A549 (cell line): ENCODE results near the gene RPH3AL. TPM values are rescaled to one million over a fixed set of nuclear protein-coding genes. Genes with fewer than 3 reads are reported as not detected.

Experiments used
- ATAC-seq, 2 experiments: fragments of 200-7000 bp in 1 of 2; fragments of >200 bp in 1 of 2; cut with Nextera tagmentation in 1 of 2; cut with Tn5 transposase in 1 of 2; 3 replicates each; pipeline versions ENCODE4 v1.8.0 to v1.9.1; 2018 to 2020; ENCODE audit warnings: mild to moderate bottlenecking in 1 of 2, moderate library complexity in 1 of 2
- CTCF ChIA-PET: fragments of 300-600 bp; sonication (Branson Sonifier 250); formaldehyde crosslinking; extraction: SDS; loops from one replicate; lab custom pipeline; 2021; ENCODE audit warnings: antibody characterized with exemption, inconsistent platforms; lab: Yijun Ruan, JAX
- POLR2A ChIA-PET: fragments of 350-600 bp; formaldehyde crosslinking; extraction: SDS; loops from one replicate; lab custom pipeline; 2021; ENCODE audit warnings: antibody characterized with exemption, inconsistent platforms; lab: Yijun Ruan, JAX
- DNase-seq, 2 experiments: peaks; one replicate each; pipeline versions ENCODE4 v3.0.0 to v3.0.0-alpha.2; 2011 to 2016; ENCODE audit warnings: low read depth in 1 of 2, low spot score in 1 of 2
- FAIRE-seq: peaks from 2 replicates; lab custom pipeline; 2011; peaks lifted over from hg19 to GRCh38; lab: Jason Lieb, UNC
- H3K27ac ChIP-seq, 2 experiments: fragments of >200 bp; sonication (Bioruptor Twin); formaldehyde crosslinking; 3 replicates each; pipeline ENCODE4 v1.5.1; 2016 to 2017
- H3K4me1 ChIP-seq: fragments of >200 bp; sonication (Bioruptor Twin); formaldehyde crosslinking; 3 replicates; pipeline ENCODE4 v1.6.1; 2016
- H3K4me2 ChIP-seq: fragments of >200 bp; sonication (Bioruptor Twin); formaldehyde crosslinking; 3 replicates; pipeline ENCODE4 v1.6.1; 2016
- H3K4me3 ChIP-seq: fragments of >200 bp; sonication (Bioruptor Twin); formaldehyde crosslinking; 3 replicates; pipeline ENCODE4 v1.5.1; 2016
- H3K9me3 ChIP-seq: fragments of >200 bp; sonication (Bioruptor Twin); formaldehyde crosslinking; 3 replicates; pipeline ENCODE4 v1.6.1; 2016
- CBX8 ChIP-seq: fragments of 200-600 bp; sonication (generic); IDR thresholded peaks from 2 replicates; pipeline ENCODE4 v1.6.1; 2016
- CTCF ChIP-seq: fragments of >200 bp; sonication (Bioruptor Twin); formaldehyde crosslinking; IDR thresholded peaks from 3 replicates; pipeline ENCODE4 v1.5.1; 2016
- EP300 ChIP-seq, 2 experiments: fragments of >200 bp; sonication (Bioruptor Twin); formaldehyde crosslinking; IDR thresholded peaks; 2 replicates in 1 of 2; 3 replicates in 1 of 2; pipeline ENCODE4 v1.6.1; 2016 to 2017
- ESRRA ChIP-seq: fragments of 150-350 bp; IDR thresholded peaks from 2 replicates; pipeline ENCODE4 v1.6.1; 2014; ENCODE audit warnings: mild to moderate bottlenecking, low read length, borderline replicate concordance
- HMGXB4 ChIP-seq: fragments of 250-450 bp; sonication (Bioruptor Pico); IDR thresholded peaks from 2 replicates; pipeline ENCODE4 v1.5.0; 2021; ENCODE audit warnings: mild to moderate bottlenecking, moderate library complexity, borderline replicate concordance
- HOXB13 ChIP-seq: fragments of 250-450 bp; sonication (Bioruptor Pico); IDR thresholded peaks from 2 replicates; pipeline ENCODE4 v1.5.0; 2020; ENCODE audit warnings: low read depth, mild to moderate bottlenecking, moderate library complexity
- JUN ChIP-seq, 2 experiments: fragments of >200 bp; sonication (Bioruptor Twin); formaldehyde crosslinking; IDR thresholded peaks; 2 replicates in 1 of 2; 3 replicates in 1 of 2; pipeline ENCODE4 v1.6.1; 2016 to 2017
- MAFK ChIP-seq: fragments of 450-650 bp; IDR thresholded peaks from 2 replicates; pipeline ENCODE4 v1.6.1; 2014; ENCODE audit not compliant: partially characterized antibody
- NFE2L2 ChIP-seq: fragments of 150-350 bp; conservative IDR thresholded peaks from 2 replicates; pipeline ENCODE4 v1.6.1; 2014; ENCODE audit warnings: low read length
- PBX3 ChIP-seq: IDR thresholded peaks from 2 replicates; pipeline ENCODE4 v1.6.1; 2012
- RARB ChIP-seq: fragments of 250-450 bp; sonication (Bioruptor Pico); IDR thresholded peaks from 2 replicates; pipeline ENCODE4 v1.8.0; 2021; ENCODE audit warnings: mild to moderate bottlenecking, moderate library complexity
- RCOR1 ChIP-seq: fragments of 150-350 bp; IDR thresholded peaks from 2 replicates; pipeline ENCODE4 v1.6.1; 2014; ENCODE audit warnings: antibody characterized with exemption, low read length, low read depth
- REST ChIP-seq: fragments of 200-600 bp; sonication (generic); IDR thresholded peaks from 2 replicates; pipeline ENCODE4 v1.6.1; 2016; ENCODE audit warnings: antibody characterized with exemption, mild to moderate bottlenecking, moderate library complexity
- RFX5 ChIP-seq: fragments of 450-650 bp; IDR thresholded peaks from 2 replicates; pipeline ENCODE4 v1.7.1; 2014; ENCODE audit warnings: antibody characterized with exemption, mild to moderate bottlenecking, moderate library complexity
- RNF2 ChIP-seq: fragments of 200-600 bp; sonication (generic); IDR thresholded peaks from 2 replicates; pipeline ENCODE4 v1.6.1; 2016; ENCODE audit warnings: low read depth, mild to moderate bottlenecking, antibody characterized with exemption, moderate library complexity, borderline replicate concordance
- TP53 ChIP-seq: fragments of 250-450 bp; sonication (Bioruptor Pico); IDR thresholded peaks from 2 replicates; pipeline ENCODE4 v1.5.0; 2021; ENCODE audit warnings: mild to moderate bottlenecking, moderate library complexity
- ZFP36 ChIP-seq: fragments of 450-650 bp; IDR thresholded peaks from 2 replicates; pipeline ENCODE4 v1.6.1; 2014; ENCODE audit warnings: borderline replicate concordance; ENCODE audit not compliant: partially characterized antibody
- WGBS: methylation state at CpG from one replicate; pipeline ENCODE4 v1.1.6; 2017; ENCODE audit errors: missing lambda C conversion rate; 5-methylcytosine and 5-hydroxymethylcytosine counted together
- polyA plus RNA-seq, 4 experiments: library from polyadenylated mRNA; depleted of rRNA in 3 of 4; stranded (reverse); fragments of >200 nt; fragmentation: RNase III in 1 of 4; extraction: RNeasy Plus Mini Kit Qiagen cat#74134 plus additional on column Dnase treatment in 1 of 4; gene quantifications; 2 replicates in 3 of 4; 3 replicates in 1 of 4; pipeline ENCODE4 v1.2.3, GENCODE V29; 2011 to 2017

RPH3AL gene
- polyA plus RNA-seq, 2 of the 4 experiments (the other 2 are of a cell fraction) = 23.3 to 31.1 TPM

GRCh38 chr17:163514-164098, 189.0 kb downstream of the RPH3AL start:
- ChIA-PET POLR2A (no interaction called here), CTCF (interaction anchor here (0.9 to 5.2 kb wide), 15 partner anchors 10 to 817 kb away, joined by 3 to 44 read pairs (median 4); partner anchors contain the start of gene NXN)
- no peak for TF ChIP-seq ZFP36
- no peak for TF ChIP-seq RFX5
- no peak for TF ChIP-seq JUN (IDR thresholded peaks at IDR 0.05)
- TF ChIP-seq CTCF = 0 out of 3 replicates have a peak, but pooled peaks have one; percentile 10
- no peak for TF ChIP-seq EP300 (IDR thresholded peaks at IDR 0.05)
- TF ChIP-seq MAFK = peak; percentile 39
- TF ChIP-seq RNF2 = no peak
- WGBS = 80% methylated on average over 11 of the region's 11 CpGs
- Histone ChIP-seq H3K9me3 (no peaks in the 10 kb centered on the region), H3K27ac (peak overlapping the region in 1 of 2 experiments; percentile 41; a peak in 1 of 6 replicates), H3K4me1 (no peaks in the 10 kb centered on the region), H3K4me2 (no peak overlapping the region), H3K4me3 (no peak overlapping the region)
- no peak for DNase-seq
- peak; percentile 41 to 65; a peak in 3 of 6 replicates for ATAC-seq
- no peak for FAIRE-seq

DNA sequence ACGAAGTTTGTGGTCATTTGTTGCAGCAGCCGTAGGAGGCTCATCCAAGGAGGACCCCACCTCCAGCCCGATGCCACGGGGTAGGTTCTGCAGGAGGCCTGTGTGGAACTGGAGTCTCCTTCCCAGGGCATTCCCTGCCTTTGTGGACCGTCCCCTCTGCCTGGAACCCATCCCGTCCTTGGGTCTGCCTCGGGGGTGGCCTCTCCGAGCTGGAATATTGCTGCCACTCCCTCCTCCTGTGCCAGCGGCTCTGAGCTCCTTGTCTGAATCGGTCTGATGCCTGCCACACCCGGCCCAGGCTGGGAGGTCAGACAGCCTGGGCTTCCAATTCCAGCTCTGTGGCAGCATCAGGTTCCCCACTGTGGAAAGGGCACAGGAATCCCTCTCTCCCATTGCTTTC, 189.9 kb downstream of the RPH3AL start:
- TF ChIP-seq NFE2L2 (no peak), RARB (CRISPR knock-in tag) (no peak), PBX3 (no peak), TP53 (CRISPR knock-in tag) (no peak), CBX8 (no peak), RCOR1 (no peak), ESRRA (no peak), REST (no peak), HOXB13 (CRISPR knock-in tag) (no peak), HMGXB4 (CRISPR knock-in tag) (no peak)
- TF ChIP-seq, all 56 proteins: peak for 0
- ATAC-seq (no peak), DNase-seq (no peak), FAIRE-seq (no peak)
- 76% methylated on average over 11 of the region's 11 CpGs for WGBS
- no peaks in the 10 kb centered on the region for H3K9me3 ChIP-seq
- H3K27ac ChIP-seq = no peak overlapping the region
- ChIA-PET CTCF (interaction anchor here (0.7 to 5.2 kb wide), 11 partner anchors 10 to 818 kb away, joined by 3 to 44 read pairs (median 4); partner anchors contain the start of gene NXN), POLR2A (no interaction called here)
- H3K4me2 ChIP-seq = no peak overlapping the region
- no peaks in the 10 kb centered on the region for H3K4me1 ChIP-seq
- no peak overlapping the region for H3K4me3 ChIP-seq

Other genes starting within 250 kb of the RPH3AL start
- not detected in 2 replicates for gene SCGB1C2, start 215.2 kb downstream of the RPH3AL start, polyA plus RNA-seq (2011; rRNA removed)
- gene SCGB1C2, start 215.2 kb downstream of the RPH3AL start, polyA plus RNA-seq (2017; fragmentation: RNase III; extraction: RNeasy Plus Mini Kit Qiagen cat#74134 plus additional on column Dnase treatment) = not detected in 3 replicates
- 1.6 and 2.0 TPM in 2 replicates for gene DOC2B, start 171.2 kb downstream of the RPH3AL start, polyA plus RNA-seq (2011; rRNA removed)
- 0.27 to 0.30 TPM (median 0.28 TPM) in 3 replicates for gene DOC2B, start 171.2 kb downstream of the RPH3AL start, polyA plus RNA-seq (2017; fragmentation: RNase III; extraction: RNeasy Plus Mini Kit Qiagen cat#74134 plus additional on column Dnase treatment)
- 10.7 and 11.7 TPM in 2 replicates for gene RFLNB, start 93.1 kb upstream of the RPH3AL start, polyA plus RNA-seq (2011; rRNA removed)
- 29.9 to 32.2 TPM (median 31.4 TPM) in 3 replicates for gene RFLNB, start 93.1 kb upstream of the RPH3AL start, polyA plus RNA-seq (2017; fragmentation: RNase III; extraction: RNeasy Plus Mini Kit Qiagen cat#74134 plus additional on column Dnase treatment)